Renal cortex interstitium (tissue), 11 donors: ENCODE measurements around the gene DENND4C. TPM values are rescaled to one million over a fixed set of nuclear protein-coding genes. Genes with fewer than 3 reads are reported as not detected.
"Not testable (repeated sequence)": the region's sequence is repeated elsewhere in the genome, so short reads cannot be mapped to it uniquely, and the experiment has no call there.

ENCODE experiments used
- DNase-seq, 11 donors: peaks; one replicate each; pipeline ENCODE4 v3.0.0-alpha.2; 2013; ENCODE audit warnings: low read depth in 9 of 11, low spot score in 4 of 11; ENCODE audit errors: extremely low read depth in 1 of 11
- polyA plus RNA-seq, 3 donors: library from polyadenylated mRNA; unstranded; fragments of 120-200 nt; gene quantifications; one replicate each; pipeline ENCODE4 v1.2.1, GENCODE V29; 2013; ENCODE audit not compliant: insufficient read length in 3 of 3

DENND4C gene
- polyA plus RNA-seq, 3 donors = 42.3 to 52.6 (median 50.5) TPM

- no peak for DNase-seq
Observed at GRCh38 chr9:19208653-19209052, 21.8 kb upstream of the DENND4C start.

GRCh38 chr9:19209188-19209587 lies 21.3 kb upstream of the DENND4C start:
- no peak for DNase-seq

GRCh38 chr9:19213823-19214222 lies 16.7 kb upstream of the DENND4C start:
- no peak for DNase-seq

GRCh38 chr9:19216466-19216865 lies 14.0 kb upstream of the DENND4C start:
- DNase-seq = no peak

DNA sequence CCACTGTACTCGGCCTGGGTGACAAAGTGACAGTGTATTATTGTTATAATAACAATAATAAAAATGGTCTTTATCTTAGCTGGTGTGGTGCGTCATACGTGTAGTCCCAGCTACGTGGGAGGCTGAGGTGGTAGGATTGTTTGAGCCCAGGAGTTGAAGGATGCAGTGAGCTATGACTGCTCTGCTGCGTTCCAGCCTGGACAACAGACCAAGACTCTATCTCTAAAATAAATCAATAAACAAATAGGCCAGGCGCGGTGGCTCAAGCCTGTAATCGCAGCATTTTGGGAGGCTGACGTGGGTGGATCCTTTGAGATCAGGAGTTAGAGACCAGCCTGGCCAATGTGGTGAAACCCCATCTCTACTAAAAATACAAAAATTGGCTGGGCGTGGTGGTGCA lies 9.2 kb upstream of the DENND4C start:
- DNase-seq = no peak

GRCh38 chr9:19223724-19224123 lies 6.8 kb upstream of the DENND4C start:
- no peak for DNase-seq

- DNase-seq = no peak
Observed at GRCh38 chr9:19224563-19224962, 5.9 kb upstream of the DENND4C start.

DNA sequence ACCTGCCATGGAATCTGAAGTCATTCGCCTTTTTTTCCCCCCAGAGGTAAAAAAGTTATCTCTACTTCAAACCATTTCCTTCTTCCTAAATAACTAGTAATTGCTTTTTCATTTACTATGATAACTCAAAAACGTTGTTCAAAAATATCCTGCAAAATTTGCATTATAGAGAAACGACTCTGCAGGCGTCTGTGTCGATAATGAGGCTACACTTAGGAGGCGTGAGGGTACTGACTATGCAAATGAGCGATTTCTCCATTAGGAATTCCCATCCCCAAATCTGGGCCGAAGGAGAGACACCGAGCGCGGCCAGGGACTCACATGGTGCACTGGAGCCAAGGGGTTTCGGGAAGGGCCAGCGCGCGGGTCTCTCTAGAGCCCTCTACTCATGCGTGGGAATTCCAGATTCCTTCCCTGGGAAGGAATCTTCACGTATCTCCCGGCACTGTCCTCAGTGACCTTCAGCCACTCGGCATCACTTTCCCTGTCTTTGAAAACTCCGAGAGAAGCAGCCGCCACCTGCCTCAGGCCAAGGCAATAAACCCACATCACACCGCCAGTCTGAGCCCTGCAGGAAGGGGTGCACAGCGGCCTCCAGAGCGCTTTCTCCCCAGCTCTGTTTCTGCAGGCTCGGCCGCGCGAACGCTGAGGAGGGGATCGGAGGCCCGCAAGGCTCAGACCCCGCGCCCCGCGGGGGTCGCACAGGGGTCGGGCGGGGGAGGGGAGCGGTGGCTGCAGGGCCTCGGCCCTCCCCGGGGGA lies 718 bp upstream of the DENND4C start:
- DNase-seq = peak in 2 of 11 donors; percentile 71 to 81

GRCh38 chr9:19231126-19231903 lies 822 bp downstream of the DENND4C start:
- DNase-seq = peak in 1 of 11 donors; percentile 28

GRCh38 chr9:19231904-19232822 lies 1.7 kb downstream of the DENND4C start:
- no peak for DNase-seq

DNA sequence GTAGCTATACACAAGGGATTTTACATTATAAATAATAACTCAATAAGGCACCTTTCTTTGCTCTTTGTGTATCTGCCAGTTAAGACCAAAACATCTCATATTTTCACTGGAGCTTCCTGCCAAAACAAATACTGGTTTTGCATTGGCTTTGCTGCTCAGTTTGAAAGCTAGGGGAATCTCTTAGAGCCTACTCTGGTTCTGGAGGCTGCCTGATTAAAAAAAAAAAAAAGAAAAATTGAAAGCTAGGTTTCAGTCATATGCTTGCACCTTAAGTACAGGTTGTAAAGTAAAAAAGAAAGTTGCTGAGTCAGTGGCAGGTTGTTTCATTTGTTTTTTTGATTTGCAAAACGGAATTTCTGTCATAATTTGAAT lies 2.3 kb downstream of the DENND4C start:
- DNase-seq = peak in 1 of 11 donors; percentile 14

- DNase-seq = no peak
Observed at GRCh38 chr9:19233344-19233743, 2.9 kb downstream of the DENND4C start.

- DNase-seq = no peak
Observed at GRCh38 chr9:19239955-19240354, 9.5 kb downstream of the DENND4C start.

DNA sequence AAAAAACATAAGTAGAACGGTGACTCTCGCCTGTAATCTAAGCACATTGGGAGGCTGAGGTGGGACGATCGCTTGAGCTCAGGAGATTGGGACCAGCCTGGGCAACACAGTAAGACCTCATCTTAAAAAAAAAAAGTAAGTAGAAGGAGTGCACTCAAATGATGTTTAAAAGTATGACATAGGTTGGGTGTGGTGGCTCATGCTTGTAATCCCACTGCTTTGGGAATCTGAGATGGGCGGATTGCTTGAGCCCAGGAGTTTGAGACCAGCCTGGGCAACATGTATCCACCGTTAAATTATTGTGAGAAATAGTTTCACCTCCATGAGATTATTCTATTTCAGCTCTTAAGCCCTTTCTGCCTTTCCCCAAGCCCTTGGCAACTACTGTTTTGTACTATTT lies 11.2 kb downstream of the DENND4C start:
- DNase-seq = no peak

DNA sequence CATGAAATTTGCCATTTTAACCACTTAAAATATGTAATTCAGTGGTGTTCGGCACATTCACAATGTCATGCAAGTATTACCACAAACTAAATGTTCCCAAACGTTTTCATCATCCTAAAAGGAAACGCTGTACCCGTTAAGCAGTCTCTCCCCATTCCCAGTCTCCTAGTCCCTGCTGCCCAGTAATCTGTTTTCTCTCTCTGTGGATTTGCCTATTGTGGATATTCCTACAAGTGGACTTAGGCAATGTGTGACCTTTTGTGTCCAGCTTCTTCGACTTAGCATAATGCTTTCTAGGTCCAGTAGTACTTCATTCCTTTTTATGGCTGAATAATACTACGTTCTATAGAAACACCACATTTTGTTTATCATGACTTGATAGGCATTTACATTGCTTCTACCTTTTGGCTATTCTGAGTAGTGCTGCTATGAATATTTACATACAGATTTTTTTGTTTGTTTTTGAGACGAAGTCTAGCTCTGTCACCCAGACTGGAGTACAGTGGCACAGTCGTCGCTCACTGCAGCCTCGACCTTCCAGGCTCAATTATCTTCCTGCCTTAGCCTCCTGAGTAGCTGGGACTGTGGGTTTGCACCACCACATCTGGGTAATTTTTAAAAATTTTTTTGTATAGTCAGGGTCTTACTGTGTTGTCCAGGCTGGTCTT lies 13.0 kb downstream of the DENND4C start:
- DNase-seq = no peak

GRCh38 chr9:19246891-19247290 lies 16.4 kb downstream of the DENND4C start:
- DNase-seq = no peak

DNA sequence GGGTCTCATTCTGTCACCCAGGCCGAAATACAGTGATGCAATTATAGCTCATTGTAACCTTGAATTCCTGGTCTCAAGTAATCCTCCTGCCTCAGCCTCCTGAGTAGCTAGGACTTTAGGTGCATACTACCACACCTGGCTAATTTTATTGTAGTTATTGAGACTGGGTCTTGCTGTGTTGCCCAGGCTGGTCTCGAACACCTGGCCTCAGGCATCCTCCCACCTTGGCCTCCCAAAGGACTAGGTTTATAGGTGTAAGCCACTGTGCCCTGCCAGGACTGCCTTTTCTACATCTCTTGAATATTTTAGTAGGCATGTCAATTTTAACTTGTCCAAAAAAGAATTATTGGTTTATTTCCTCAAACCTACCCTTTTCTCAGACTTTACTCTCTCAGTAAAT lies 16.9 kb downstream of the DENND4C start:
- no peak for DNase-seq

DNA sequence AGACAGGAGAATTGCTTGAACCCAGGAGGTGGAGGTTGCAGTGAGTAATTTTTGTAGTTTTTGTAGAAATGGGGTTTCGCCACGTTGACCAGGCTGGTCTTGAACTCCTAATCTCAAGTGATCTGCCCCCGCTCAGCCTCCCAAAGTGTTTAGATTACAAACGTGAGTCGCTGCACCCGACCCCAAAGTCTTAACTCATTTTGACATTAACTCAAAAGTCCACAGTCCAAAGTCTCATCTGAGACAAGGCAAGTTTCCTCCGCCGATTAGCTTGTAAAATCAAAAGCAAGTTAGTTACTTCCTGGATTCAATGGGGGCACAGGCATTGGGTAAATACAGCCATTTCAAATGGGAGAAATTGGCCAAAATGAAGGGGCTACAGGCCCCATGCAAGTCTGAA lies 19.9 kb downstream of the DENND4C start:
- not testable (repeated sequence) for DNase-seq

DNA sequence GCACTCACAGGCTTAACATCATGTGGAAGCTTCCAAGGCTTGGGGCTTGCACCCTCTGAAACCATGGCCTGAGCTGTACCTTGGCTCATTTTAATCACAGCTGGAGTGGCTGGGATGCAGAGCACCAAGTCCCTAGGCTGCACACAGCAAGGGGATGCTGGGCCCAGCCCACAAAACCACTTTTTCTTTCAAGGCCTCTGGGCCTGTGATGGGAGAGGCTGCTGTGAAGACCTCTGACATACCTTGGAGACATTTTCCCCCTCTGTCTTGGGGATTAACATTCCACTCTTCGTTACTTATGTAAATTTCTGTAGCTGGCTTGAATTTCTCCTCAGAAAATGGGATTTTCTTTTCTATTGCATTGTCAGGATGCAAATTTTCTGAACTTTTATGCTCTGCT lies 20.7 kb downstream of the DENND4C start:
- not testable (repeated sequence) for DNase-seq
